PFSK-1 (cell line): Measurements from ENCODE around the gene ENTHD1.

Source experiments
- FOXP2 ChIP-seq: optimal IDR thresholded peaks from 2 replicates; pipeline ENCODE3; 2011; ENCODE audit warnings: borderline replicate concordance, control low read depth, inconsistent platforms; ENCODE audit not compliant: insufficient read depth; ENCODE audit errors: extremely low read length, extremely low read depth
- POLR2AphosphoS5 ChIP-seq: IDR thresholded peaks from 2 replicates; pipeline ENCODE4 v1.6.1; 2012; ENCODE audit warnings: low read depth, mild to moderate bottlenecking, control low read depth, low read length, moderate library complexity
- REST ChIP-seq, 2 experiments: IDR thresholded peaks; 2 replicates each; pipeline versions ENCODE4 v1.6.1 to v1.8.0; 2011 to 2012; ENCODE audit warnings: low read depth in 2 of 2, low read length in 2 of 2, control low read depth in 1 of 2, inconsistent platforms in 1 of 2, mild to moderate bottlenecking in 1 of 2, moderate library complexity in 1 of 2; ENCODE audit not compliant: insufficient read depth in 1 of 2
- SIN3A ChIP-seq: IDR thresholded peaks from 2 replicates; pipeline ENCODE4 v1.6.1; 2012; ENCODE audit warnings: mild to moderate bottlenecking, low read length, moderate library complexity, borderline replicate concordance; ENCODE audit not compliant: insufficient read depth
- TAF1 ChIP-seq: IDR thresholded peaks from 2 replicates; pipeline ENCODE4 v1.6.1; 2012; ENCODE audit warnings: low read length, control low read depth, borderline replicate concordance; ENCODE audit not compliant: insufficient read depth

Gene ENTHD1

DNA sequence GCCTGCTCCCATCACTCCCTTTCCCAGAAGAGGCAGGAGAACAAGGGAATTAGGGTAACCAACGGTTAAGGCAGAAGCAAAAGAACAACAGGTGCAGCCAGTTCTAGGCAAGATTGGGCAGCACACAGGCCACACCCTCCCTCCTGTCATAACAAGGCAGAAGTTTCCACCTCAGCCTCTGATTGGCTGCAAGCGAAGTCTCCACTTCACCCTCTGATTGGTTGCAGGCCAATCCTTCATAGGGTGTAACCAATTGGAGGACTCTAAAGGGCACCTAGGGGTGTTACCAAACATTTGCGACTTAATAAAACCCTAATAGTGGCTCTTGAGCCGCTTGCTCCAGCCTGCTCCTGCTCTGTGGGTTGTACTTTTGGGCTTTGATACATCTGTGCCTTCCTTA, 169.2 kb downstream of the ENTHD1 start:
- no peak for TF ChIP-seq SIN3A
- no peak for TF ChIP-seq FOXP2
- no peak for TF ChIP-seq POLR2AphosphoS5
- no peak for TF ChIP-seq REST (IDR thresholded peaks at IDR 0.05; ENCODE audit: insufficient read depth in 1 of 2, low read depth in 2 of 2, low read length in 2 of 2)
- TF ChIP-seq TAF1, result no peak

DNA sequence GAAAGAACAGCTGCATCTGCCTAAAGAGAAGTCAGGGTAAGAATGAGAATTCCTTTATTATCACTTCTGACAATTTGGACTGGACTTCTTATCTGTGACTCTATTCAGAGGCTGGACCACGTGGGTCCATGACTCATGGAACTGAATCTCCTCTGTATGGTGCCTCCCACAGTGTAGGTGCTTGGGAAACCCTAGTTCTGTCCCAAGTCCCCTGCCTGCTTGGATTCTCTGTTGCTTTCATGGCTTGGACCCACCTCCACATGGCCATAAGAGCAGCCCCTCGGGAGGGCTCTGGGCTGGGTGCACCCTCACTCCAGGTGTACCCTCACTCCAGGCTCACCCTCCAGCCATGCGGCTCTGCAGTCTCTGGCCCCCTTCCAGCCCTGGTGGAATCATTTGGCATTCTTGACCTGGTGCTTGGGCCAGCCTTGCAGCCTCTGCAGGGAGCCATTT, 169.6 kb downstream of the ENTHD1 start:
- TF ChIP-seq FOXP2, result no peak
- TF ChIP-seq POLR2AphosphoS5, result no peak
- no peak for TF ChIP-seq REST (IDR thresholded peaks at IDR 0.05; ENCODE audit: insufficient read depth in 1 of 2, low read depth in 2 of 2, low read length in 2 of 2)
- no peak for TF ChIP-seq TAF1
- no peak for TF ChIP-seq SIN3A

DNA sequence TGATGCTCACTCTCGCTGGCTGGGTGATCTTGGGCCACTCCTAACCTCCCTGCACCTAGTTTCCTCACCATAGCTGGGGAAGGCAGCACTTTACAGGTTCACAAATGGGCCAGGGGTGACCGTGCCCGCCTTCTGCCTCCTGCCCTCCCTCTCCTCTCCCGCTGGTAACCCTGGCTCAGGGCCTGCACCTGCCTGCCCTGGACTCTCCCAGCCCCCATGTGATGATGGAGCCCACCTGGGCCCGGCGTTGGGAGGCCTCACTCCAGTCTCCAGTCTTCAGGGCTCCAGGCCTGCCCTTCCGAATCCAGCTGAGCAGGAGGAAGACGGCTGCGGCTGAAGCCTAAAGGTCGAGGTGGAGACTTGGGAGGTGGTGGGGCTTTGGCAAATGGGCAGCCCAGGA, 170.1 kb downstream of the ENTHD1 start:
- TF ChIP-seq SIN3A (no peak), TAF1 (no peak), POLR2AphosphoS5 (no peak), REST (IDR thresholded peaks at IDR 0.05; ENCODE audit: insufficient read depth in 1 of 2, low read depth in 2 of 2, low read length in 2 of 2) (no peak), FOXP2 (no peak)

GRCh38 chr22:39722501-39722900, 171.1 kb downstream of the ENTHD1 start:
- no peak for TF ChIP-seq REST (IDR thresholded peaks at IDR 0.05; ENCODE audit: insufficient read depth in 1 of 2, low read depth in 2 of 2, low read length in 2 of 2)
- TF ChIP-seq SIN3A, result no peak
- no peak for TF ChIP-seq TAF1
- no peak for TF ChIP-seq POLR2AphosphoS5
- TF ChIP-seq FOXP2, result no peak

- TF ChIP-seq POLR2AphosphoS5 (no peak), REST (IDR thresholded peaks at IDR 0.05; ENCODE audit: insufficient read depth in 1 of 2, low read depth in 2 of 2, low read length in 2 of 2) (no peak), FOXP2 (no peak), SIN3A (no peak), TAF1 (no peak)
Observed at GRCh38 chr22:39722032-39722325, 171.6 kb downstream of the ENTHD1 start.
